Measurements from ENCODE around the gene SS18L1.
A peak's percentile ranks its signal among the peaks of the same experiment; 100 is the strongest.

The SS18L1 gene

DNA sequence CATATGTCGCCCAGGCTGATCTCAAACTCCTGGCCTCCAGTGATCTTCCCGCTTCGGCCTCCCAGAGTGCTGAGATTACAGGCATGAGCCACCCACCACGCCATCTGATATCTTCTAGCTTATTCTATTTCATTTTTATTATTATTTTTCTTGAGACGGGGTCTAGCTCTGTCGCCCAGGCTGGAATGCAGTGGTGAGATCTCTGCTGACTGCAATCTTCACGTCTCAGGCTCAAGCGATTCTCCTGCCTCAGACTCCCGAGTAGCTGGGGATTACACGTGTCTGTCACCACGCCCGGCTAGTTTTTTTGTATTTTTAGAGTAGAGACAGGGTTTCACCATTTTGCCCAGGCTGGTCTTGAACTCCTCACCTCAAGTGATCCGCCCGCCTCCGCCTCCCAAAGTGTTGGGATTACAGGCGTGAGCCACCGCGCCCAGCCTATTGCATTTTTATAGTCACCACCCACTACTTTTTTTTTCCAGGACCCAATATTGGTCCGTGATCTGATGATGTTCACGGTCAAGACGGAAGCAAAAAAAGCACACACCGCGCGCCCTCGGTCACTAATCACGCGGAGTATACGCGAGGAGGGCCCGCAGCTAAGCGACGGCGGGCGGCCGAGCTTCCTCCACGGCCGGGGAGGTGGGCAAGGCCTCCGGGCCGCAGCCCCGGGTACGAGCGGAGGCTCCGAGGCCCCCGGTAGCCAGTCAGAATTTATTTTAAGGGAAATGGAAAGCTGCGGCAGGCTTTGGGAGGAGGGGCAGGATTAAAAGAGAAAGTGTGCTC is 22.4 kb upstream of the SS18L1 start:
- peak overlapping the region; percentile 89 for H3K27ac ChIP-seq

DNA sequence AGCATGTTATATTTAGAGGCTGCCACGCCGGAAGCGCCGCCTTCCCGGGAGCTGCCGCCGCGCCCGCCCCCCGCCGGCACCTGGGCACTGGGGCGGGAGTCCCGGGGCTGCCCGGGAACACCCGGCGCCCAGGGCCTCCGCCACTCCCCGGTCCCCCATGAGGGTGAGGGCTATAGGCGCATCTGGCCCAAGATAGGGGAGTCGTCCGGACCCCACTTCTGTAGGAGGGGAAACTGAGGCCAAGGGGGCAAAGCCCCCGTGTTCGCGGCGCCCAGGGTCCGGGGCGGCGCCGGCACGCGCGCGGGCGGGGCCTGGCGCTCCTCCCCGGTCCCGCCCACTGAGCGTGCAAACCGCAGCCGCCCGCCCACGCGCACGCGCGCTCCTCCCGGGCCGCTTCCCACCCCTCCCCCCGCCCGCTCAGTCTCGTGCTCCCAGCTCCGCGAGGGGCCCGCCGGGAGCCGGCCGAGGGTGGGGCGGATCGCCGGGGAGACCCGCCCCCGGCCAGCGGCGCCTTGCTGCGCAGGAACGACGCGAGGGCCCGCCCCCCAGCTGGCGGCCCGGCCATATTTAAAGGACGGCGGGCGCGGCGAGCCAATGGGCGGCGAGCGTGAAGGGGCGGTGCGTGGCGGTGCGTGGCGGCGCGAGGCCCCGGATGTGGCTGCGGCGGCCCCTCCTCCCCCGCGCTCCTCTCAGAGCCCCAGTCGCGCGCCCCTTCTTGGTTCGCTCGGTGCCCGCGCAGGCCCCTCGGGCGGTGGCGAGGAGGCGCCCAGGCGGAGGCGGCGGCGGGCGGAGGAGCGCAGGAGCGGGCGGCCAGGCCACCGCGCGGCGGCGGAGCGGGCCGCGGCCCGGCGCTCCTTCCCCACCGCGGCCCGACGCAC is 21.6 kb upstream of the SS18L1 start, which contains the start of gene LSM14B:
Gene LSM14B (plus strand): TSS at position 700 of the 878 bp plus-strand sequence. CDS start 192 bp downstream, outside the sequence.
- TF ChIP-seq, protein P1, sequence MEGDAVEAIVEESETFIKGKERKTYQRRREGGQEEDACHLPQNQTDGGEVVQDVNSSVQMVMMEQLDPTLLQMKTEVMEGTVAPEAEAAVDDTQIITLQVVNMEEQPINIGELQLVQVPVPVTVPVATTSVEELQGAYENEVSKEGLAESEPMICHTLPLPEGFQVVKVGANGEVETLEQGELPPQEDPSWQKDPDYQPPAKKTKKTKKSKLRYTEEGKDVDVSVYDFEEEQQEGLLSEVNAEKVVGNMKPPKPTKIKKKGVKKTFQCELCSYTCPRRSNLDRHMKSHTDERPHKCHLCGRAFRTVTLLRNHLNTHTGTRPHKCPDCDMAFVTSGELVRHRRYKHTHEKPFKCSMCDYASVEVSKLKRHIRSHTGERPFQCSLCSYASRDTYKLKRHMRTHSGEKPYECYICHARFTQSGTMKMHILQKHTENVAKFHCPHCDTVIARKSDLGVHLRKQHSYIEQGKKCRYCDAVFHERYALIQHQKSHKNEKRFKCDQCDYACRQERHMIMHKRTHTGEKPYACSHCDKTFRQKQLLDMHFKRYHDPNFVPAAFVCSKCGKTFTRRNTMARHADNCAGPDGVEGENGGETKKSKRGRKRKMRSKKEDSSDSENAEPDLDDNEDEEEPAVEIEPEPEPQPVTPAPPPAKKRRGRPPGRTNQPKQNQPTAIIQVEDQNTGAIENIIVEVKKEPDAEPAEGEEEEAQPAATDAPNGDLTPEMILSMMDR (conservative IDR thresholded peaks at IDR 0.05) = no peak
- TF ChIP-seq ZFX (IDR thresholded peaks at IDR 0.05) = peak; percentile 3; the same call in 1 of the 2 replicates
- peak within 1 kb of the TSS; percentile 89 for H3K27ac ChIP-seq

More for the DNA sequence above, 22.4 kb upstream of the SS18L1 start:
- TF ChIP-seq ZFX (IDR thresholded peaks at IDR 0.05) = peak; percentile 46; the same call in 1 of the 2 replicates
- TF ChIP-seq, protein P1 (conservative IDR thresholded peaks at IDR 0.05) = no peak

DNA sequence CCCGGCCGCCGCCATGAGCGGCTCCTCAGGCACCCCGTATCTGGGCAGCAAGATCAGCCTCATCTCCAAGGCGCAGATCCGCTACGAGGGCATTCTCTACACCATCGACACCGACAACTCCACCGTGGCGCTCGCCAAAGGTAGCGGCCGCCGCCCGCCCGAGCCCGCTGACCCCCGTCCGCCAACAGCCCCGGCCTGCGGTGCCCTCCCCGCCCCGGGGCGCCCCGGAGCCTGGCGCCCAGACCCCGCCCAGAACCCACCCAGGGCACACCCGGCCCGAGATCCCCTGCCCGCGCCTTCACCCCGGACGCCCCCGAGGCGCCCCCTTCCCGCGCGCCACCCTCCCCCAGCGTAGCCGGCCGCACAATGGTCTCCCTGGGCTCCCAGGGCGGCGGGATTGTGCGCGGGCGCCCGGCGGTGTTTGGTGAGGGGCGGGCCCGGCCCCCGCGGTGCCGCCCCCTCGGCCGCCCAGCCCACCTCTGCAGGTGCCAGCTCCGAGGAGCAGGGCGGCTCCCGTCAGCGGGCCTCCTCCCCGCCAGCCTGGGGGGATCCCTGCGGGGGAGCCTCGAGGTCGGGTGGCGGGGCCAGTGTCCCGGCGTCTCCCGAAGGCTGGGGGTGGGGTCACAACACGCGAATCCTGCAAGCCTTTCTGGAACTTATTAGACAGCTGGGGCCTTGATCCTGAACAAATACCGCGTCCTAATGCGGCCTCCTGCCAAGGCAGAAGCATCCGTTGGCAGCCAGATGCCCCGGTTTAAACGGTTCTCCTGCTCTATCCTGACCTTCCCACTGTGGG is 20.7 kb upstream of the SS18L1 start:
- peak overlapping the region; percentile 89 for H3K27ac ChIP-seq
- TF ChIP-seq, protein P1 (conservative IDR thresholded peaks at IDR 0.05) = no peak
- TF ChIP-seq ZFX (IDR thresholded peaks at IDR 0.05) = peak; percentile 67; the same call in 1 of the 2 replicates

DNA sequence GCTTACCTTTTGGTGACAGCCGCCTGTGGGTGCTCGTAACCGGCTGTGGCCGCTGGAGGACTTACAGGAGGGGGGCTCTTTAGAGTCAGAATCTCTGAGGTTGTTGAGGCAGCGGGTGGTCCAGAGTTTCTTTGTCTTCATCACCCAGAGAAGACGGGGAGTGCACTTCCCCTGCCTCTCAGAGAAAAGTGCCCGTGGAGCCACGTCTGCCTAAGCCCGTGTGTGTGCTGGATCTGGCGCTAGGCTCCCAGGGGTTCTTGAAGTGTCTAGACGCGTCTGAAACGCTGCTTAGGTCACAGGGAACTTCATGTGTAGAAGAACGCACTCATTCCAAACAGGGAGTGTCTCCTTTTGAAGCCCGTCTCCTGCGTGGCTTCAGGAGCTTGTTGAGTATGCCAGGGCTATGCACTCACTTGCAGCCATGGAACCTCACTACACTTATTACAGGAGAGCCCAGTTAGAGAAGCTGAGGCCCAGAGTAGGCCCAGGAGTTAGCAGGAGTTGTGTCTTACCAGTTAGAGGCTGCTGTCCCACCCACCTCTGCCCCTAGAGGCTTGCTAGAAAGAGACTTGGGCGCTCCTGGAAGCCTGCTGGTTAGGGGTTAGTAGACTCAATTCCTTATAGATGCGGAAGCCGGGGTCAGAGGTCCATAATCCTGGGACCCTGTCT is 20.0 kb upstream of the SS18L1 start:
- peak overlapping the region; percentile 89 for H3K27ac ChIP-seq
- no peak for TF ChIP-seq ZFX (IDR thresholded peaks at IDR 0.05)
- TF ChIP-seq, protein P1 (conservative IDR thresholded peaks at IDR 0.05) = no peak

DNA sequence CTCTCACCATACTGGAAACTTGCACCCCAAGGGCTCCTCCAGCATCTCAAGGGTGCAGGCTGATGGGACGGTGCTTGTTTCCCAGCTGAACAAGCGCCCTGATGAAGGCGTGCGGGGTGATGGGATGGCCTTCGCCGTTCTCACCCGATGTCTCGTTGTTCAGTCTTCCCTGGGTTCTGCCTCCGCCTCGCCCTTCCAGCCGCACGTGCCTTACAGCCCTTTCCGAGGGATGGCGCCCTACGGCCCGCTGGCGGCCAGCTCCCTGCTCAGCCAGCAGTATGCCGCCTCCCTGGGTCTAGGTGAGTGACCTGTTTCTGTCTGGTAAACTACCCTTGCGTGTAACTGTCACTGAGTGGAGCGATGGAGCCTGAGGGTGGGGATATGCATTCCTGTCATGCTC is 17.4 kb upstream of the SS18L1 start:
- no peak for TF ChIP-seq ZFX (IDR thresholded peaks at IDR 0.05)
- no peak overlapping the region for H3K27ac ChIP-seq

DNA sequence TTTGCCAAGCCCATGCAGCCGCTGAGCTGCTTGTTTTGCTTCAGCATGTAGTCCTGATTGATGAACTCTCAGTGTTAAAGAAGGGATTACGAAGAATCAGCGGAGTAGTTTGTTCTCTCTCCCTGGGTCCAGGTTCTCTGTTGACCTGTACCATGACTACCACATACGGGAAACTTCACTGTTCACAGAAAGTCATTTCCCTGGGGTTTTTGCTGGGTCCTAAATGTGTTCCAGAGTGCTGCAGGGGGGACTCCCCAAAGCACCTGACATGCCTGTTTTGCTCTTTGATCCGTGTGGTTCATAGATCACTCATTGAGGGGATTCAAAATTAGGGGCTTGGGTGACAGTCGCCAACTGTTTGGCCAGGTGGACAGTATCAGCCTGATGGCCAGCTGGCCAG is 15.8 kb upstream of the SS18L1 start:
- no peak for TF ChIP-seq ZFX (IDR thresholded peaks at IDR 0.05)
- TF ChIP-seq, protein P1 (conservative IDR thresholded peaks at IDR 0.05) = no peak
- H3K27ac ChIP-seq = no peak overlapping the region

DNA sequence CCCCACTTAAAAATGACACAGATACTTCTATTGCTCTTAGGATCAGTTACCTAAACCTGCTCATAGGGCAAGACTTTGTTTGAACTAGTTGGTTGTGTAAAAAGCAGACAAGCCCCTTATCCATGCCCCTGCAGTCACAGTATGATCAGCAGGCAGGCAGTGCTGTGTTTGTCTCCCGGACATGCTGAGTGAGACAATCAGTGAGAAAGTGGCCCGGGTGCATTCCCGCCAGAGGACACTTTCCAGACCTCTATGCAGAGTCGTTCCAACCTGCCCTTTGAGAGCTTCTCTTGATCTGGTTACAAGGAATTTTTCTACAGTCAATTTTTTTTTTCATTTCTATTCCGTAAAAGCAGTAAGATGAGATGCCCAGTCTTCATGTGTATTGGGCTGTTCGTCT is 15.1 kb upstream of the SS18L1 start:
- no peak for TF ChIP-seq ZFX (IDR thresholded peaks at IDR 0.05)
- TF ChIP-seq, protein P1 (conservative IDR thresholded peaks at IDR 0.05) = no peak
- no peak overlapping the region for H3K27ac ChIP-seq

Measured in C4-2B (cell line).